GM18505 (cell line): ENCODE results near the gene SPOPL.
"Not testable (repeated sequence)": the region's sequence is repeated elsewhere in the genome, so short reads cannot be mapped to it uniquely, and the experiment has no call there.

Experiments used
- ATAC-seq: cut with Tn5 transposase; IDR thresholded peaks from one replicate; pipeline ENCODE4 v1.9.1; 2021; ENCODE audit not compliant: unreplicated experiment
- POLR2A ChIP-seq: IDR thresholded peaks from 4 replicates; pipeline ENCODE4 v1.6.1; 2011; ENCODE audit warnings: borderline replicate concordance; ENCODE audit not compliant: insufficient read depth, insufficient read length; ENCODE audit errors: extremely low read depth

Gene SPOPL

GRCh38 chr2:138503087-138503442, 1.5 kb downstream of the SPOPL start:
- no peak for TF ChIP-seq POLR2A
- no peak for ATAC-seq

- ATAC-seq: no peak
- no peak for TF ChIP-seq POLR2A
Measured at GRCh38 chr2:138503652-138504051, 2.1 kb downstream of the SPOPL start.

GRCh38 chr2:138504092-138504491, 2.5 kb downstream of the SPOPL start:
- ATAC-seq: no peak
- no peak for TF ChIP-seq POLR2A

DNA sequence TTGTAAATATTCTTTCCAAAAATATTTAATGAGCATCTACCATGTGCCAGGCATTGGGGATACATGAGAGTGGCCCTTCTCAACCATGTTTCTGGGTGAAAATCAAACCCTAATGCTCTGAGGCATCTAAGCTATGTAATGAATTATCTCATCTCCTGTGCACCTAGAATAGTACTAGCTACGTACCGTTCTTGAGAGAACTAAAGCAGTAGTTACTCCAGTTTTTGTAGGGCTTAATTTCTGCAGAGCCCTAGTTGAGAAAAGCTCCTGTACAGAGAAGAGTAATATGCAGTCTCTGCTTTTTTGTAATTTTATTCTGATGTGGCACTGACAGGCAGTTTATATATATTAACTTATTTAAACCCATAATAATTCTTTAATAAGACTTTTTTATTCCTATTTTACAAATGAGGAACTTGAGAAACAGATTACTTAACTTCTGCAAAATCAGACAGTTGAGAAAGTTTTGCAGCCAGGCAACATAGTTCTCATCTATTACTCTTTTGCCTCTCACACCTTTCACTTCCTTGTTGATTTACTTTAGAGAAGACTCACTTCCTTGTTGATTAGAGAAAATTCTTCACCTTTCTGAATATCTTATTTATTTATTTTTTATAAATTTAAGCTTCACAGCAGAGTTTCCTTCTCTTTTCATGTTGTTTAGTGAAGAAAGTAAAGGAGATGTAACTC, 3.1 kb downstream of the SPOPL start:
- no peak for TF ChIP-seq POLR2A
- peak; percentile 42 for ATAC-seq

DNA sequence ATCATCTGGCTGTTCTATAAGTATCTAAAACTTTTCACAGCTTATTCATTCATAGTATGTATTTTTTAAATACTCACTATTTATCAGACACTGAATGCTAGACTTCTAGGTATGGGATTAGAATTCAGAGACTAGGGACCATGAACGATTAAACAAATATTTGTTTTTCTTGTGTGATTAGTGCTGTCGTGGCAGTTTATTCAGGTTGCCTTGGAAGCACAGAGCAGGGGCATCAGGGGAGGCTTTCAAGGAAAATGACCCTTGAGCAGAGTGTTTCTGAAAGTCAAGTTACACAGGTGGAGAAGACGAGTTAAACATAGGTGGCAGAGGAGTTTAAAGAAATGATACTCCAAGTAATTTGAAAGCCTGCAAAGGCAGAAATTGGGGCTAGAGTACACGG, 5.7 kb downstream of the SPOPL start:
- no peak for TF ChIP-seq POLR2A
- no peak for ATAC-seq

GRCh38 chr2:138510319-138510718, 8.7 kb downstream of the SPOPL start:
- TF ChIP-seq POLR2A: no peak
- ATAC-seq: no peak

DNA sequence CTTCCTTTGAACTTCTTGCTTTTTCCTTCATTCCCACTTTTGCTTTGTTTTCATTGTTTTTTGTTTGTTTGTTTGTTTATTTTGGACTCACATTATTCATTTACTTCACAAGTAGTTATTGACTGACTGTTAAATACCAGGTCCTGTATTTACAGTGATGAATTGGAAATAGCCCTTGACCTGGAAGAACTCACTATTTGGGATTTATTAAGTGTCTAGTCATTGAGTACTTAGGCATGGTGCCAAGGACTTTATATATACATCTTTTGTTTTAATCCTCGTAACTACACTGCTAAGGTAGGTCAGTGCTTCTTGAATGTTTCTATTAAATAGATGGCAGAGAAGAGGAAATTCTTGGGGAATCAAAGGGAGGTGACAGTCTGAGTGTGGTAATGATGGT, 11.1 kb downstream of the SPOPL start:
- no peak for TF ChIP-seq POLR2A
- no peak for ATAC-seq

GRCh38 chr2:138514173-138514572, 12.6 kb downstream of the SPOPL start:
- ATAC-seq: no peak
- TF ChIP-seq POLR2A: no peak

DNA sequence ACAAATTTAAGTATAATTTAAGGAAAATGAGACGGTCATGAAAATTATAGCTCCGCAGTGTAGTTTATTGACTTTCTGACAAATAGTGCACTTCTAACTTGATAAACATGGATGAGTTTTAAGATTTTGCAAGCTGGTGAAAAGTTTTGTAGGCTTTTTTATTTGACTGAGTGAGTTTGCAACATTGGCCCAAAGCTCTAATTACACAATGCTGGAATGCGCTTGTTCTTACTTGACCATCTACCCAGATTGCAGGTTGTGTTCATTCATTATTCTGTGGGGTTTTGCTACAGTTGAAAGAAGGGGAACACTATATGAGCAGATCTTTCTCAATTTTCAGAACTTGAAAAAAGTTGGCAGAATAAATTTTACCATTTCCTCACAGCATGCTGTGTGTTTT, 13.5 kb downstream of the SPOPL start:
- ATAC-seq: no peak
- no peak for TF ChIP-seq POLR2A

GRCh38 chr2:138516030-138516704, 14.6 kb downstream of the SPOPL start:
- TF ChIP-seq POLR2A: no peak
- no peak for ATAC-seq

GRCh38 chr2:138518860-138519259, 17.3 kb downstream of the SPOPL start:
- no peak for ATAC-seq
- no peak for TF ChIP-seq POLR2A

- ATAC-seq: no peak
- no peak for TF ChIP-seq POLR2A
Measured at GRCh38 chr2:138521821-138522220, 20.3 kb downstream of the SPOPL start.

DNA sequence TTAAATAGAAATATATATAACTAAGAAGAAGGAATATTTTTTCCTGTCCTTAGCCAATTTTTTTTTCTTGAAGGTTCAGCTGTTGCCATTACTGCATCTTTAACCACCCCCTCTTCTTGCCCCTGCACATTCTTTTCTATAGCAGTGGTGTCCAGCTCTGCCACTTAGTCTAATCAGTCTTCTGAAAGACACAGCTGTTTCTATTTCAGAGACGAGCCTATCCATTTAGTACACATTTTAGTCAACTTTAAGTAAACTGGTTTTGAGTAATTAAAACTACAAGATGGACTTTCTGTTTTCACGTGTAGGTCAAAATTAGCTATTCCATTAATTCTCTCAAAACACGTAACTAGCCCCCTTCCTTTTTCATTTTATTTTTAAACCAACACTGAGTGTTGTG, 21.0 kb downstream of the SPOPL start:
- ATAC-seq: peak; percentile 60
- TF ChIP-seq POLR2A: no peak

GRCh38 chr2:138523018-138523672, 21.6 kb downstream of the SPOPL start:
- peak; percentile 60 for ATAC-seq

- not testable (repeated sequence) for ATAC-seq
Measured at GRCh38 chr2:138523673-138524042, 22.1 kb downstream of the SPOPL start.

DNA sequence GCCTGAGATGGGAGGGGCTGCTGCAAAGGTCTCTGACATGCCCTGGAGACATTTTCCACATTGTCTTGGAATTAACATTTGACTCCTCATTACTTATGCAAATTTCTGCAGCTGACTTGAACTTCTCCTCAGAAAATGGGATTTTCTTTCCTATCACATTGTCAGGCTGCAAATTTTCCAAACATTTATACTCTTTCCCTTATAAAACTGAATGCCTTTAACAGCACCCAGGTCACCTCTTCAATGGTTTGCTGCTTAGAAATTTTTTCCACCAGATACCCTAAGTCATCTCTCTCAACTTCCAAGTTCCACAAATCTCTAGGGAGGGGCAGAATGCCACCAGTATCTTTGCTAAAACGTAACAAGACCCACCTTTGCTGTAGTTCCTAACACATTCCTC, 22.8 kb downstream of the SPOPL start:
- not testable (repeated sequence) for ATAC-seq
